ENCODE measurements around the gene MORN4.

The MORN4 gene

DNA sequence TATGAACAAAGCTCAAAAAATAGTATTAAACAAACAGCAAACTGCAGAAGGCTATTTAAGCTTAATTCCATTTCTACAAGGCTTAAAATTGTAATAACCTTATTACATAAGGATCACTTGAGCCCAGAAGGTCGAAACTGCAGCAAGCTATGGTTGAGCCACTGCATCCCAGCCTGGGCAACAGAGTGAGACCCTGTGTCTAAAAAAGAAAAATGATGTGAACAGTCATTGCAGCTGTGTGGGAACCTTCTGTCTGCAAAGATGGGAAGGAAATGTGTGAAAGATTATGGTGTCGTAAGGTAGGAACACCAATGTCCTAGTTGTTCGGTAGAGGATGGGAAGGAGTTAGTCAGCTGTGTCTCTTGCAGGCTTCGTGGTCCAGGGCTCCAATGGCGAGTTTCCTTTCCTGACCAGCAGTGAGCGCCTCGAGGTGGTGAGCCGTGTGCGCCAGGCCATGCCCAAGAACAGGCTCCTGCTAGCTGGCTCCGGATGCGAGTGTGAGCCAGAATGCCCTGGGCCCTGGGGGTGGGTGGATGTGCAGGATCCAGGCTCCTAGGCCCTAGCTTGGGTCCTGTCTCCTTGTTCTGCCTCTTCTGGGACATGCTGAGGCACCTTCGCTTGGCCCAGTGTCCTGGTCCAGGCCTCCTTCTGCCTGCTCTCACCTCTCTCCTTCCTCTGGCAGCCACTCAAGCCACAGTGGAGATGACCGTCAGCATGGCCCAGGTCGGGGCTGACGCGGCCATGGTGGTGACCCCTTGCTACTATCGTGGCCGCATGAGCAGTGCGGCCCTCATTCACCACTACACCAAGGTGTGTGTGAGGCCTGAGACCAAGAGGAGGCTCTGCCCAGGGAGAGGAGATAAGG, 34.7 kb downstream of the MORN4 start:
- H3K4me3 ChIP-seq (ENCODE audit: insufficient read depth, low read depth, low read length), result no peak overlapping the region
- no peaks in the 10 kb centered on the region for H3K27me3 ChIP-seq (ENCODE audit: control insufficient read depth, insufficient read depth, low read length, poor library complexity, severe bottlenecking)
- 90 to 93% methylated on average over 19 of the region's 19 CpGs for WGBS, 2 experiments
- no peak overlapping the region for H3K27ac ChIP-seq (ENCODE audit: insufficient read depth, low read depth, low read length, poor library complexity, severe bottlenecking)
- H3K9me3 ChIP-seq (ENCODE audit: control insufficient read depth, low read length), result no peaks in the 10 kb centered on the region
- no peaks in the 10 kb centered on the region for H3K36me3 ChIP-seq (ENCODE audit: control insufficient read depth, insufficient read depth, low read length)
- peaks cover 7% of the 10 kb centered on the region for H3K4me1 ChIP-seq (ENCODE audit: control insufficient read depth, insufficient read depth, low read length)

DNA sequence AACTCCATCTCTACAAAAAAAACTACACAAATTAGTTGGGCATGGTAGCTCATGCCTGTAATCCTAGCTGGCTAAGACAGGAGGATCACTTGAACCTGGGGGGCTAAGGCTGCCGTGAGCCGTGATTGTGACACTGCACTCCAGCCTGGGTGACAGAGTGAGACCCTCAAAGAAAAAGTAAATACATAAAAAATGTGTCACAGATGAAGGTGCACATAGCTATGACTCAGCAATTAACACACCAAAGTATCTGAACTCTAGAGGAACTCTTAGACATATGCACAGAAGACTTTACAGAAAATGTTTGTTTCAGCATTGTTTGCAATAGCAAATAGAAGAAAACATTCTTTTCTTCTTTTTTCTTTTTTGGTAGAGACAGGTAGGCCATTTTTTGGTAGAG, 35.5 kb downstream of the MORN4 start:
- no peaks in the 10 kb centered on the region for H3K27me3 ChIP-seq (ENCODE audit: control insufficient read depth, insufficient read depth, low read length, poor library complexity, severe bottlenecking)
- no peak overlapping the region for H3K27ac ChIP-seq (ENCODE audit: insufficient read depth, low read depth, low read length, poor library complexity, severe bottlenecking)
- H3K4me3 ChIP-seq (ENCODE audit: insufficient read depth, low read depth, low read length), result no peak overlapping the region
- H3K36me3 ChIP-seq (ENCODE audit: control insufficient read depth, insufficient read depth, low read length), result no peaks in the 10 kb centered on the region
- peaks cover 7% of the 10 kb centered on the region for H3K4me1 ChIP-seq (ENCODE audit: control insufficient read depth, insufficient read depth, low read length)
- H3K9me3 ChIP-seq (ENCODE audit: control insufficient read depth, low read length), result no peaks in the 10 kb centered on the region
- WGBS, 2 experiments, result 94 to 95% methylated on average over 2 of the region's 2 CpGs

DNA sequence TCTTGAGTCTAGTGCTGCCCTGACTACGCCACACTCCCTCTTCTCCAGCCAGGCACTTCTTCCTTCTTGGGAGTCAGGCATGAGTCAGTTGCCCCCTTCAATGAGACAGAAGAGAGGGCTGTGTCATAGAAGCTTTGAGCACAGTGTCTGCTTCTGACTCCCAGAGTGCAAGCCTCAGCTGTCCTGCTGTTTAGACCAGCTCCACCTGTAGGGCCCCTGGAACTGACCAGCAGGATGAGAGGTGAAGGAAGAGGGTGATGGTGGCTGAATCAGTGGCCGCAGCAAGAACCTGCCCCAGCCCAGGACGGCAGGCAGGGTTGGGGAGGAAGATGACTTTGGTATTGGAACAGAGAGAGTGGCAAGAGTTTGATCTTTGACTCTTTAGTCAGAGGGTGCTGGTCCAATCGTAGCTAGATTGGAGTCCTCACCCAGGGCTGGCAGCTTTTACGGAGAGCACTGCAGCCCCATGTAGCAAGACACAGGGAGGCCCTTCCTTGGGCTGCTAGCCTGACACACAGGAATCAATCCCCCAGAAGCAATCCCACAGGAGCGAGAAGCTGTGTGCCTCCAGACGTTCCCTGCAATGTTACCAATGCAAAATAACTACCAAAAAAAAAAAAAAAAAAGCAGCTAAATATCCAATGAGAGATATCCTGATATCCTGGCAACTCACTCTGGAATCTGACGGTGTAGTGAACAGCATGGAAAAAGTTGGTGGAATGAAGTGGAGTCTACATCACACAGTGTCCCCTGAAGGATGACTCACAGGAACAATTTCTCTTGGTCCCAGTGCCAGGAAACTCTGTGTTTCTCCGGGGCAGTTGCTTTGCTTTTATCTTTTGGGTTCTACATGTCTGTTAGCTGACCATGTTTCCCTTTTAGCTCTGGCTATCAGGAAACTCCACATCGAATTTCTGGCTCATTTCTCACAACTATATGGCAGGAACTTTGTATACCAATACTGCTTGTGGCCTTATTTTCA, 36.9 kb downstream of the MORN4 start:
- no peak overlapping the region for H3K4me3 ChIP-seq (ENCODE audit: insufficient read depth, low read depth, low read length)
- H3K4me1 ChIP-seq (ENCODE audit: control insufficient read depth, insufficient read depth, low read length), result peaks cover 4% of the 10 kb centered on the region
- H3K36me3 ChIP-seq (ENCODE audit: control insufficient read depth, insufficient read depth, low read length), result no peaks in the 10 kb centered on the region
- no peaks in the 10 kb centered on the region for H3K9me3 ChIP-seq (ENCODE audit: control insufficient read depth, low read length)
- no peak overlapping the region for H3K27ac ChIP-seq (ENCODE audit: insufficient read depth, low read depth, low read length, poor library complexity, severe bottlenecking)
- 87 to 88% methylated on average over 10 of the region's 10 CpGs for WGBS, 2 experiments
- no peaks in the 10 kb centered on the region for H3K27me3 ChIP-seq (ENCODE audit: control insufficient read depth, insufficient read depth, low read length, poor library complexity, severe bottlenecking)

DNA sequence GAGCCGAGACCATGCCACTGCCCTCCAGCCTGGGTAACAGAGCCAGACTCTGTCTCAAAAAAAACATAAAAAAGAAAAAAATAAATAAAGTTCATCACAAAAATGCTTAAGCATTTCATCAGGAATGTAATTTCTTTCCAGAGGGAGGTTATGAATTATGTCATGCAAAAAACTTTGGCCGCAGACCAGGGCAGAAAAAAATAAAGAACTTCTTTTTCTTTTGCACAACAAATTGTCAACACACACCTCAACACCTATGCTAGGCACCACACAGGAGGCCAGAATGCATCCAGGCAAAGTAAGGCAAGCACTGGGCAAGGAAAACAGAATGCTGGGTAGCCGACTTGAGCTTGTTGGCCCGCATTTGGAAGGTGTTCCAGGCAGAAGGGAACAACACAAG, 39.9 kb downstream of the MORN4 start:
- H3K9me3 ChIP-seq (ENCODE audit: control insufficient read depth, low read length), result no peaks in the 10 kb centered on the region
- H3K27me3 ChIP-seq (ENCODE audit: control insufficient read depth, insufficient read depth, low read length, poor library complexity, severe bottlenecking), result no peaks in the 10 kb centered on the region
- 92% methylated on average over 4 of the region's 4 CpGs for WGBS, 2 experiments
- no peak overlapping the region for H3K4me3 ChIP-seq (ENCODE audit: insufficient read depth, low read depth, low read length)
- no peaks in the 10 kb centered on the region for H3K36me3 ChIP-seq (ENCODE audit: control insufficient read depth, insufficient read depth, low read length)
- H3K27ac ChIP-seq (ENCODE audit: insufficient read depth, low read depth, low read length, poor library complexity, severe bottlenecking), result no peak overlapping the region
- H3K4me1 ChIP-seq (ENCODE audit: control insufficient read depth, insufficient read depth, low read length), result no peaks in the 10 kb centered on the region

DNA sequence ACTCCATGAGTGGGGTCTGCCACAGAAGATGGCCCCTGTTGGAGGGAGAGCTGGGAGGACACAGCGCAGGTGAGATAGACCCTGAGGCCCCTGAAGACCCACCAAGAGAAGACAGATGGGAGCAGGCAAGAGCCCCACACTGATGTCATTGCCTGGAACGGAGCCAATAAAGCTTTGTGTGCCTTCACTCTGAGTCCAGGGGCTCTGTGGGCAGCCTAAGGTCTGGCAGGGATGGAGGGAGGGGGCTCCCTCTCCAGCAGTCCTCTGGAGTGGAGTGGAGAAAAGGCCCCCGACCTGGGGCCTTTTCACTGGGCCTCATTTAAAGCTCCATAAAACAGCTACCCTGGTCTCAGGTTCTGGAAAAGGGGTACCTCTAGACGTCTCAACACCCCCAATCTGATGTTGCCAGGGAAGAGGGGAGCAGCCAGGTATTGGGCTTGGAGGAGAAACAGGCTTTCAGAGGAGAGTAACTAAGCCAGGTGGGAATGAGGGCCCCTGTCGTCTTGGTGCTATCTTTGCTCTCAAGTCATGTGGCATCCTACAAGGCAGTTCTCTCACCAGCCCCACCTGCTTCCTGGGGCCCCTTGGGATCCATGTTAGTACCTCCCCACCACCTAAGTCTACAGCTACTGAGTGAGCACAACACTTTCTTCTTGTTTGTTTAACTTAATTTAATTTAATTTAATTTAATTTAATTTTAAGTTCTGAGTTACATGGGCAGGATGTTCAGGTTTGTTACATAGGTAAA, 42.4 kb downstream of the MORN4 start:
- WGBS, 2 experiments, result 83 to 90% methylated on average over 5 of the region's 5 CpGs
- Histone ChIP-seq H3K4me3 (ENCODE audit: insufficient read depth, low read depth, low read length) (no peak overlapping the region), H3K4me1 (ENCODE audit: control insufficient read depth, insufficient read depth, low read length) (no peaks in the 10 kb centered on the region), H3K27me3 (ENCODE audit: control insufficient read depth, insufficient read depth, low read length, poor library complexity, severe bottlenecking) (no peaks in the 10 kb centered on the region), H3K36me3 (ENCODE audit: control insufficient read depth, insufficient read depth, low read length) (no peaks in the 10 kb centered on the region), H3K9me3 (ENCODE audit: control insufficient read depth, low read length) (no peaks in the 10 kb centered on the region), H3K27ac (ENCODE audit: insufficient read depth, low read depth, low read length, poor library complexity, severe bottlenecking) (no peak overlapping the region)

DNA sequence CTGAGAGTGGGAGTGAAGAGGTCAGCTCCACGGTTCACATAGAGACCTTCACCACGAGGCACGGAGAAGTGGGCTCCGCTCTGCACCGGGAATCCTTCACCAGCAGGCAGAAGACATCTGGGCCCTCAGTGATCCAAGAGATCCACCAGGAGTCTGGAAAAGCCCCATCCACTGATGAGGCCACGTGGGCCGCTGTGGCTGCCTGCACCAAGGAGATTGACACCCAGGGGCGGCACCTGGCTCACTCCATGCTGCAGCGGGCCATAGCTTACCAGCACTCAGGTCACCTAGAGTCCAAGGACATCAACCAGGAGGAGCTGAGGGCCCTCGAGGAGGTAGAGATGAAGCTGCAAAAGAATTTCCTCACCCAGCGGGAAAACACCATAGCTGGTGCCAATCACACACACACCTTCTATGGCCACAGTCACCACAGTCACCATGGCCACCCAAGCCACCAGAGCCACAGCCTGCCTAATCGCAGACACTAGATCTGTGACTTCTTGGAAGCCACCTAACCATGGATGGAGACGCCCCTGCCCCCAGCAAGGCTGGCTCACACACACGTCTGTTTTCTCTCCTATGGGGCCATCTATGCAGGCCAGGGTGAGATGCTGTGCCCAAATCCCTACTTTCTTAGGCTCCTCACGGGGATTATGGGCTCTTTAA, 43.1 kb downstream of the MORN4 start:
- no peaks in the 10 kb centered on the region for H3K4me1 ChIP-seq (ENCODE audit: control insufficient read depth, insufficient read depth, low read length)
- WGBS, 2 experiments, result 95% methylated on average over 15 of the region's 15 CpGs

DNA sequence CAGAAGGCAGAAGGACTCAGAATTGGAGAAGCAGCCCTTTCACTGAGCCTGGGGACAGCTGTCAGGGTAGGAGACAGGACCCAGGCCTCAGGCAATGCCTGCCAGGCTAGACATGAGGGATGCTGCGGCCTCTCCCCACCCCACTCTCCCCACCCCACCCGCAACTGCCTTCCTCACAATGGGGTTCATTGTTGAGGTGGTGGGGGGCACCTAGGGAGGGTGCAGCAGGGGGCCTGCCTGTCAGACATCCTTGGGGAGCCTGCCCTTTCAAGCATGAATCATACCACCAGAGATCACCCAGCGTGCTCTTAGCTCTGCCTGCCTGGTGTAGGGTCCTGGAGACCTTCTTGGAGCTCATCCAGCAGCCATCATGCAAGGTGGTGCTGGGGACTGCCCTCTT, 43.8 kb downstream of the MORN4 start, which contains the start of gene C10orf62:
TSS of gene C10orf62 (plus strand) at position 243 of the 400 bp plus-strand sequence. CDS start 177 bp downstream, outside the sequence.
- no peak within 1 kb of the TSS for H3K27ac ChIP-seq (ENCODE audit: insufficient read depth, low read depth, low read length, poor library complexity, severe bottlenecking)
- 91 to 96% methylated on average over 1 to 3 of the region's 3 CpGs for WGBS, 2 experiments
- no peaks in the 10 kb centered on the region for H3K36me3 ChIP-seq (ENCODE audit: control insufficient read depth, insufficient read depth, low read length)

More for the DNA sequence above, 43.1 kb downstream of the MORN4 start:
- no peaks in the 10 kb centered on the region for H3K36me3 ChIP-seq (ENCODE audit: control insufficient read depth, insufficient read depth, low read length)
- no peaks in the 10 kb centered on the region for H3K9me3 ChIP-seq (ENCODE audit: control insufficient read depth, low read length)
- H3K27ac ChIP-seq (ENCODE audit: insufficient read depth, low read depth, low read length, poor library complexity, severe bottlenecking), result no peak overlapping the region
- no peak overlapping the region for H3K4me3 ChIP-seq (ENCODE audit: insufficient read depth, low read depth, low read length)
- H3K27me3 ChIP-seq (ENCODE audit: control insufficient read depth, insufficient read depth, low read length, poor library complexity, severe bottlenecking), result no peaks in the 10 kb centered on the region

DNA sequence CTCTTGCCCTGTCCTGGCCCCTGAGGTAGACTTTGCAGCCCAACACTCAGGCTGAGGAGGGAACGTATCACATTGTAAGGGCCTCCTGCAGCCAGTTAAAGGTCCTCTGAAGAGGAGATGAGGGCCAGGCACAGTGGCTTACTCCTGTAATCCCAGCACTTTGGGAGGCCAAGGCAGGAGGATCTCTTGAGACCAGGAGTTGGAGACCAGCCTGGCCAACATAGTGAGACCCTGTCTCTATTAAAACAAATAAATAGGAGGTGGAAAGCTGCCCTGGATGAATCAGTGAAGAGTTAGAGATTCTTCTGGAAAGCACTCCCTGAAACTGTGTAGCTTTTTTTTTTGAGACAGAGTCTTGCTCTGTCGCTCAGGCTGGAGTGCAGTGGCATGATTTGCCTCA, 46.1 kb downstream of the MORN4 start:
- Histone ChIP-seq H3K9me3 (ENCODE audit: control insufficient read depth, low read length) (no peaks in the 10 kb centered on the region), H3K36me3 (ENCODE audit: control insufficient read depth, insufficient read depth, low read length) (no peaks in the 10 kb centered on the region), H3K4me3 (ENCODE audit: insufficient read depth, low read depth, low read length) (no peak overlapping the region), H3K27ac (ENCODE audit: insufficient read depth, low read depth, low read length, poor library complexity, severe bottlenecking) (no peak overlapping the region), H3K4me1 (ENCODE audit: control insufficient read depth, insufficient read depth, low read length) (peaks cover 5% of the 10 kb centered on the region), H3K27me3 (ENCODE audit: control insufficient read depth, insufficient read depth, low read length, poor library complexity, severe bottlenecking) (no peaks in the 10 kb centered on the region)
- 90% methylated on average over 2 of the region's 2 CpGs for WGBS, 2 experiments

More for the DNA sequence above, 43.8 kb downstream of the MORN4 start, which contains the start of gene C10orf62:
- H3K27me3 ChIP-seq (ENCODE audit: control insufficient read depth, insufficient read depth, low read length, poor library complexity, severe bottlenecking), result no peaks in the 10 kb centered on the region
- no peaks in the 10 kb centered on the region for H3K4me1 ChIP-seq (ENCODE audit: control insufficient read depth, insufficient read depth, low read length)
- no peaks in the 10 kb centered on the region for H3K9me3 ChIP-seq (ENCODE audit: control insufficient read depth, low read length)
- no peak within 1 kb of the TSS for H3K4me3 ChIP-seq (ENCODE audit: insufficient read depth, low read depth, low read length)

DNA sequence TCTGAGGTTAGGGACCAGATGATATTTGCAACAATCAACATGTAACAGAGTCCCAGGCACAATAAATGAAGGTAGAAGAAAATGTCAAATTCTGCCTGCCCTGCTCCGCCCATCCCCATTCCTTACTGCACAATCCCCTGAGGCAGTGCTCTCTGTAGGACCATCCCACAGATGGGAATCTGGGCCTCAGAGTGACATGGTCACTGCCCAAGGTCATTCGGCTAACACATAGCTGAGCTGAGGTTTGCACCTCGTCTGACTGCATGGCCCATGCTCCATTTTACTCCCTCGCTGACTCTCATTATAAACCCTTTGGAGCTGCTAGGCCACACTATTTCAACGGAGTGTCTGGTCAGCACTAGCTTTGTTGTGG, 47.9 kb downstream of the MORN4 start:
- Histone ChIP-seq H3K4me1 (ENCODE audit: control insufficient read depth, insufficient read depth, low read length) (peaks cover 5% of the 10 kb centered on the region), H3K4me3 (ENCODE audit: insufficient read depth, low read depth, low read length) (no peak overlapping the region), H3K9me3 (ENCODE audit: control insufficient read depth, low read length) (no peaks in the 10 kb centered on the region), H3K27me3 (ENCODE audit: control insufficient read depth, insufficient read depth, low read length, poor library complexity, severe bottlenecking) (no peaks in the 10 kb centered on the region), H3K36me3 (ENCODE audit: control insufficient read depth, insufficient read depth, low read length) (no peaks in the 10 kb centered on the region), H3K27ac (ENCODE audit: insufficient read depth, low read depth, low read length, poor library complexity, severe bottlenecking) (no peak overlapping the region)
- WGBS, 2 experiments, result 90 to 92% methylated on average over 5 of the region's 5 CpGs

Data from ectodermal cell (in vitro differentiated cells).